GM23338 (cell line): ENCODE measurements around the gene PCLO. TPM values are rescaled to one million over a fixed set of nuclear protein-coding genes. Genes with fewer than 3 reads are reported as not detected.

ENCODE experiments used
- ATAC-seq: fragments of 200-7000 bp; cut with Tn5 transposase; 3 replicates; pipeline ENCODE4 v1.9.1; 2020
- DNase-seq: peaks from one replicate; pipeline ENCODE4 v3.0.0-alpha.2; 2015; ENCODE audit warnings: low spot score
- H2AFZ ChIP-seq: fragments of 200-600 bp; sonication (generic); 2 replicates; pipeline ENCODE4 v1.8.0; 2016; ENCODE audit warnings: antibody characterized with exemption, mild to moderate bottlenecking, moderate library complexity
- H3F3A ChIP-seq: fragments of 200-600 bp; sonication (generic); replicated peaks from 2 replicates; pipeline ENCODE4 v1.8.0; 2017; ENCODE audit warnings: antibody characterized with exemption, mixed run types, low read depth
- H3K27ac ChIP-seq: fragments of 200-600 bp; sonication (generic); 2 replicates; pipeline ENCODE4 v1.6.1; 2016; ENCODE audit warnings: low read depth
- H3K27me3 ChIP-seq: fragments of 200-600 bp; sonication (generic); 2 replicates; pipeline ENCODE4 v1.8.0; 2016; ENCODE audit warnings: mild to moderate bottlenecking, mixed run types, moderate library complexity; ENCODE audit not compliant: insufficient read depth
- H3K36me3 ChIP-seq: fragments of 200-600 bp; sonication (generic); 2 replicates; pipeline ENCODE4 v1.8.0; 2016; ENCODE audit warnings: mild to moderate bottlenecking; ENCODE audit not compliant: insufficient read depth
- H3K4me1 ChIP-seq: fragments of 200-600 bp; sonication (generic); 2 replicates; pipeline ENCODE4 v1.8.0; 2016; ENCODE audit warnings: mild to moderate bottlenecking, moderate library complexity; ENCODE audit not compliant: insufficient read depth
- H3K4me2 ChIP-seq: fragments of 200-600 bp; sonication (generic); 2 replicates; pipeline ENCODE4 v1.7.1; 2017; ENCODE audit warnings: mixed run types
- H3K4me3 ChIP-seq: fragments of 200-600 bp; sonication (generic); 2 replicates; pipeline ENCODE4 v1.6.1; 2016; ENCODE audit warnings: mixed run types
- H3K79me2 ChIP-seq: fragments of 200-600 bp; sonication (generic); replicated peaks from 2 replicates; pipeline ENCODE4 v1.8.0; 2017; ENCODE audit warnings: mild to moderate bottlenecking; ENCODE audit not compliant: insufficient read depth
- H3K9me2 ChIP-seq: fragments of 200-600 bp; sonication (generic); 2 replicates; pipeline ENCODE4 v1.8.0; 2017; ENCODE audit not compliant: insufficient read depth
- H4K20me1 ChIP-seq: fragments of 200-600 bp; sonication (generic); replicated peaks from 2 replicates; pipeline ENCODE4 v1.8.0; 2017; ENCODE audit warnings: mild to moderate bottlenecking; ENCODE audit not compliant: insufficient read depth
- H3K27ac Mint-ChIP-seq: 2 replicates; pipeline ENCODE4 v1.8.0; 2020; ENCODE audit warnings: inconsistent platforms, mild to moderate bottlenecking, moderate library complexity, mixed read lengths
- H3K27me3 Mint-ChIP-seq: 3 replicates; pipeline ENCODE4 v1.8.0; 2022; ENCODE audit warnings: low read depth, mild to moderate bottlenecking, moderate library complexity, mixed read lengths, inconsistent platforms; ENCODE audit not compliant: insufficient read depth, poor library complexity
- H3K36me3 Mint-ChIP-seq: 3 replicates; pipeline ENCODE4 v1.8.0; 2021; ENCODE audit warnings: low read depth, mild to moderate bottlenecking, inconsistent platforms, moderate library complexity, mixed read lengths
- H3K4me1 Mint-ChIP-seq: 3 replicates; pipeline ENCODE4 v1.8.0; 2020; ENCODE audit warnings: mild to moderate bottlenecking, inconsistent platforms, mixed read lengths
- H3K4me3 Mint-ChIP-seq: 3 replicates; pipeline ENCODE4 v1.8.0; 2021; ENCODE audit warnings: moderate library complexity, mild to moderate bottlenecking, inconsistent platforms, mixed read lengths
- H3K9me3 Mint-ChIP-seq: 3 replicates; pipeline ENCODE4 v1.8.0; 2020; ENCODE audit warnings: moderate library complexity, mild to moderate bottlenecking, inconsistent platforms, mixed read lengths
- CREB1 ChIP-seq: fragments of 250-450 bp; sonication (Bioruptor Pico); IDR thresholded peaks from 2 replicates; pipeline ENCODE4 v1.5.0; 2020; ENCODE audit warnings: low read depth, mild to moderate bottlenecking, moderate library complexity
- CTCF ChIP-seq, 2 experiments: fragments of 200-600 bp in 1 of 2; sonication (generic) in 1 of 2; conservative IDR thresholded peaks; 2 replicates each; pipeline versions ENCODE4 v1.5.1 to v1.6.1; 2016 to 2017; ENCODE audit warnings: antibody characterized with exemption in 2 of 2, low read depth in 2 of 2, mild to moderate bottlenecking in 2 of 2, moderate library complexity in 1 of 2
- EZH2phosphoT487 ChIP-seq: fragments of 200-600 bp; sonication (generic); IDR thresholded peaks from one replicate; pipeline ENCODE4 v1.8.1; 2018; ENCODE audit warnings: antibody characterized with exemption; ENCODE audit not compliant: unreplicated experiment
- NANOG ChIP-seq: IDR thresholded peaks from 2 replicates; pipeline ENCODE4 v1.6.1; 2016; ENCODE audit warnings: antibody characterized with exemption, borderline replicate concordance
- REST ChIP-seq: IDR thresholded peaks from one replicate; pipeline ENCODE4 v1.6.1; 2018; ENCODE audit warnings: antibody characterized with exemption; ENCODE audit not compliant: unreplicated experiment
- ZNF462 ChIP-seq: fragments of 250-450 bp; sonication (Bioruptor Pico); IDR thresholded peaks from 2 replicates; pipeline ENCODE4 v1.5.0; 2020; ENCODE audit warnings: mild to moderate bottlenecking, moderate library complexity
- polyA plus RNA-seq: library from polyadenylated mRNA; unstranded; fragments of >200 nt; fragmentation: Nextera tagmentation; extraction: Ambion mirVana; gene quantifications from 2 replicates; pipeline ENCODE4 v1.2.1, GENCODE V29; 2016
- total RNA-seq: library from RNA; depleted of rRNA; stranded (reverse); fragments of >200 nt; shearing (Covaris generic); gene quantifications from 2 replicates; pipeline ENCODE4 v1.2.3, GENCODE V29; 2014

Gene PCLO
- total and polyA plus RNA-seq, 2 experiments from 2014 or later = 7.4 to 9.1 TPM

GRCh38 chr7:83053965-83054364 lies 108.7 kb downstream of the PCLO start:
- Mint-ChIP-seq H3K4me1 (no peaks in the 10 kb centered on the region), H3K27me3 (no peaks in the 10 kb centered on the region), H3K4me3 (no peak overlapping the region), H3K9me3 (no peaks in the 10 kb centered on the region), H3K36me3 (no peaks in the 10 kb centered on the region), H3K27ac (no peak overlapping the region)
- H3K36me3 ChIP-seq = no peaks in the 10 kb centered on the region
- no peak overlapping the region for H3K27ac ChIP-seq
- DNase-seq (no peak), ATAC-seq (no peak)
- H3K27me3 ChIP-seq = no peaks in the 10 kb centered on the region
- H3F3A ChIP-seq = no peaks in the 10 kb centered on the region
- H2AFZ ChIP-seq = no peak overlapping the region
- H3K4me1 ChIP-seq = no peaks in the 10 kb centered on the region
- H3K4me2 ChIP-seq = no peak overlapping the region
- H3K4me3 ChIP-seq = no peak overlapping the region
- H3K9me2 ChIP-seq = no peaks in the 10 kb centered on the region
- TF ChIP-seq CREB1 (CRISPR knock-in tag) (no peak), NANOG (no peak), ZNF462 (CRISPR knock-in tag) (no peak), EZH2phosphoT487 (no peak), REST (no peak), CTCF (conservative IDR thresholded peaks at IDR 0.05; ENCODE audit: low read depth in 2 of 2) (no peak)
- no peaks in the 10 kb centered on the region for H3K79me2 ChIP-seq
- H4K20me1 ChIP-seq = no peaks in the 10 kb centered on the region
